OCI-LY1 (cell line): ENCODE results near the gene COL16A1.

ENCODE experiments used
- H2AFZ ChIP-seq: fragments of 200-600 bp; sonication (generic), shearing (Covaris generic); 2 replicates; pipeline ENCODE4 v1.6.0; 2014; ENCODE audit warnings: antibody characterized with exemption, mild to moderate bottlenecking, low read length
- H3F3A ChIP-seq: fragments of 200-600 bp; sonication (generic), shearing (Covaris generic); 2 replicates; pipeline ENCODE4 v1.6.0; 2014; ENCODE audit warnings: mild to moderate bottlenecking, antibody characterized with exemption, low read length, moderate library complexity; ENCODE audit not compliant: insufficient read depth
- H3K27ac ChIP-seq: fragments of 200-600 bp; sonication (generic); 2 replicates; pipeline ENCODE4 v1.5.1; 2014; ENCODE audit warnings: low read length, mixed run types, mild to moderate bottlenecking, low read depth; ENCODE audit not compliant: poor library complexity, severe bottlenecking
- H3K27me3 ChIP-seq: fragments of 200-600 bp; sonication (generic); 2 replicates; pipeline ENCODE4 v1.6.0; 2014; ENCODE audit warnings: antibody characterized with exemption, mild to moderate bottlenecking, low read length, moderate library complexity; ENCODE audit not compliant: insufficient read depth
- H3K36me3 ChIP-seq: fragments of 200-600 bp; sonication (generic); 2 replicates; pipeline ENCODE4 v1.6.1; 2014; ENCODE audit warnings: mild to moderate bottlenecking, antibody characterized with exemption, low read length, moderate library complexity, mixed read lengths; ENCODE audit not compliant: insufficient read depth
- H3K4me1 ChIP-seq: fragments of 200-600 bp; sonication (generic); 2 replicates; pipeline ENCODE4 v1.5.1; 2014; ENCODE audit warnings: mild to moderate bottlenecking, low read length, moderate library complexity; ENCODE audit not compliant: insufficient read depth, severe bottlenecking
- H3K4me2 ChIP-seq: fragments of 200-600 bp; sonication (generic), shearing (Covaris generic); 2 replicates; pipeline ENCODE4 v1.6.1; 2014; ENCODE audit warnings: low read length
- H3K4me3 ChIP-seq: fragments of 200-600 bp; sonication (generic); 2 replicates; pipeline ENCODE4 v1.5.1; 2014; ENCODE audit warnings: low read length, low read depth, mild to moderate bottlenecking, mixed read lengths; ENCODE audit not compliant: poor library complexity, severe bottlenecking
- H3K79me2 ChIP-seq: fragments of 200-600 bp; shearing (Covaris generic); 2 replicates; pipeline ENCODE4 v1.6.1; 2016; ENCODE audit warnings: mixed run types, low read length, mixed read lengths; ENCODE audit not compliant: insufficient read depth
- H3K9ac ChIP-seq: fragments of 200-600 bp; sonication (generic), shearing (Covaris generic); 2 replicates; pipeline ENCODE4 v1.6.1; 2014; ENCODE audit warnings: mild to moderate bottlenecking, low read length, mixed read lengths
- H3K9me2 ChIP-seq: fragments of 200-600 bp; sonication (generic), shearing (Covaris generic); 2 replicates; pipeline ENCODE4 v1.6.1; 2014; ENCODE audit warnings: low read depth, mild to moderate bottlenecking, low read length, mixed read lengths
- H3K9me3 ChIP-seq: fragments of 200-600 bp; shearing (Covaris generic); 2 replicates; pipeline ENCODE4 v1.6.1; 2014; ENCODE audit warnings: low read length, mixed read lengths
- H4K20me1 ChIP-seq: fragments of 200-600 bp; sonication (generic), shearing (Covaris generic); 2 replicates; pipeline ENCODE4 v1.6.0; 2016; ENCODE audit warnings: mild to moderate bottlenecking, low read length; ENCODE audit not compliant: insufficient read depth
- CTCF ChIP-seq: fragments of 200-600 bp; sonication (generic), shearing (Covaris generic); IDR thresholded peaks from 2 replicates; pipeline ENCODE4 v1.5.1; 2017; ENCODE audit warnings: mild to moderate bottlenecking, antibody characterized with exemption, low read length, moderate library complexity, mixed read lengths
- EZH2 ChIP-seq: fragments of 200-600 bp; sonication (generic), shearing (Covaris generic); IDR thresholded peaks from 2 replicates; pipeline ENCODE4 v1.8.0; 2017; ENCODE audit warnings: borderline replicate concordance, mixed run types, mild to moderate bottlenecking, antibody characterized with exemption, low read length, moderate library complexity, mixed read lengths

The COL16A1 gene

DNA sequence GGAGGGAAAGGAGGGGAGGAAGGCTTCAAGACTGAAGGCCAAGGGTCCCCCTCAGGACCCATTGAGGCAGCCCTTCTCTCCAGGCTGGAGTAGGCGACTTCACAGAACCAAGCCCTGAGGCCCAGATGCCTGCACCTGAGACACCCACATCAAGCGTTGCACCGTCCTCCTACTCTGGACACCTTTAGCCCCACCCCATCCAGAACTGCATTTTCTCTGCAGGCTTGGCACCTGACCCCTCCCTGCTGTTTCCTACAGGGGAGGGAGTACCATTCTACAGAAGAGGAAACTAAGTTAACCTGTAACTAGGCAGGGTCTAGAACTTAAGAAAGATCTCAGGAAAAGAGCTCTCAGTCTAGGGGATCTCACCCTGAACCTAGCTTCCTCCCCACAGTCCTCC, 71.2 kb downstream of the COL16A1 start:
- Histone ChIP-seq H3K4me2 (no peak overlapping the region), H3K36me3 (peaks cover 75% of the 10 kb centered on the region), H3K27me3 (no peaks in the 10 kb centered on the region), H3K79me2 (peaks cover 10% of the 10 kb centered on the region), H3K4me3 (no peak overlapping the region), H4K20me1 (no peaks in the 10 kb centered on the region), H3K27ac (no peak overlapping the region), H3K9me3 (no peaks in the 10 kb centered on the region), H2AFZ (no peak overlapping the region), H3K9me2 (no peaks in the 10 kb centered on the region), H3K4me1 (no peaks in the 10 kb centered on the region), H3F3A (no peaks in the 10 kb centered on the region), H3K9ac (no peak overlapping the region)
- TF ChIP-seq EZH2: no peak
- no peak for TF ChIP-seq CTCF

DNA sequence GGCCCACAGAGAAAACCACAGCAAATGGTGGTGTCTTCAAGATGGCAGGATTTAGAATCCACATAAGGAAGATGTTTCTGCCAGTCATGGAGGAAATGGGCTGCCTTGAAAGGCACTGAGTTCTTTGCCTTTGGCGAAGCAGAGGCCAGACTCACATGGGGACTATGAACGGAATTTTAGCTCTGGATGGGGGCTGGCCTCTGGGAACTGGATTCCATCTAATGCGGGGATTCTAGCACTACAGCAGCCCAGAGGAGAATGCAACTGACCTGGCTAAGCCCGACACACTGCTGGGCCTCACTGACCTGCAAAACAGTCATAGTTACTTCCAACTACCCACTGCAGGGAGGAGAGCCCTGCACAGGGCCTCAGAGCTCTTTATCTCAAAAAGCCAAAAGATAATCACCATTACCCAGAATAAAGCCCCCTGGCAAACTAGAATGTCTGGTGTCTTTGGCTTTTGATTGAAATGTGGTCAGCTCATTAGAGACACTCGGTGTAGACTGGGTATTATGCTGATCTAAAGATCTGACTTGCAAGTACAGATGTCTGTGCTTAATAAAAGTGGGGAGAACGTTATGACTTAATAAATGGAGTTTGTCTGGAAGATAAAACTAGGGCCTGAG, 74.8 kb downstream of the COL16A1 start:
- Histone ChIP-seq H4K20me1 (no peaks in the 10 kb centered on the region), H3K4me1 (no peaks in the 10 kb centered on the region), H3F3A (no peaks in the 10 kb centered on the region), H3K4me2 (no peak overlapping the region), H3K9ac (no peak overlapping the region), H3K9me3 (no peaks in the 10 kb centered on the region), H3K27me3 (no peaks in the 10 kb centered on the region), H3K79me2 (no peaks in the 10 kb centered on the region), H3K9me2 (no peaks in the 10 kb centered on the region), H3K4me3 (no peak overlapping the region), H3K36me3 (peaks cover 62% of the 10 kb centered on the region), H2AFZ (no peak overlapping the region), H3K27ac (no peak overlapping the region)
- TF ChIP-seq EZH2 (no peak), CTCF (no peak)

GRCh38 chr1:31627930-31628559, 75.8 kb downstream of the COL16A1 start:
- no peaks in the 10 kb centered on the region for H4K20me1 ChIP-seq
- TF ChIP-seq EZH2: no peak
- no peak for TF ChIP-seq CTCF
- H3K9me3 ChIP-seq: no peaks in the 10 kb centered on the region
- H3K27me3 ChIP-seq: no peaks in the 10 kb centered on the region
- H3K27ac ChIP-seq: no peak overlapping the region
- no peaks in the 10 kb centered on the region for H3K79me2 ChIP-seq
- no peaks in the 10 kb centered on the region for H3K4me1 ChIP-seq
- no peak overlapping the region for H3K4me3 ChIP-seq
- no peak overlapping the region for H3K4me2 ChIP-seq
- H3K9me2 ChIP-seq: no peaks in the 10 kb centered on the region
- H2AFZ ChIP-seq: no peak overlapping the region
- peaks cover 54% of the 10 kb centered on the region for H3K36me3 ChIP-seq
- no peak overlapping the region for H3K9ac ChIP-seq
- H3F3A ChIP-seq: no peaks in the 10 kb centered on the region
